ENCODE results near the gene DHRS12. TPM values are rescaled to one million over a fixed set of nuclear protein-coding genes. Genes with fewer than 3 reads are reported as not detected.

The DHRS12 gene, protein sequence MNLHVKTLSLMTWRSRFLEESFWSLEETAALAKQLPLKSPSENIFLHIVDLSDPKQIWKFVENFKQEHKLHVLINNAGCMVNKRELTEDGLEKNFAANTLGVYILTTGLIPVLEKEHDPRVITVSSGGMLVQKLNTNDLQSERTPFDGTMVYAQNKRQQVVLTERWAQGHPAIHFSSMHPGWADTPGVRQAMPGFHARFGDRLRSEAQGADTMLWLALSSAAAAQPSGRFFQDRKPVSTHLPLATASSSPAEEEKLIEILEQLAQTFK
- 6.2 and 6.8 TPM in 2 replicates for total RNA-seq (2022)
- percentile 38 among the genes with signal in this experiment for Bru-seq, nascent RNA
- percentile 45 among the genes with signal in this experiment for BruChase-seq, experiment 1, labeled RNA remaining after a 6-hour chase
- percentile 46 among the genes with signal in this experiment for BruChase-seq, experiment 2, labeled RNA remaining after a 2-hour chase
- long read RNA-seq, transcript DHRS12-203 (10 exons, 1,162 nt), result major isoform, 5 of 23 reads
- long read RNA-seq, partial matches to known transcripts, result 4 of 23 reads
- long read RNA-seq, other reads (novel, unspliced or antisense), result 13 of 23 reads

DNA sequence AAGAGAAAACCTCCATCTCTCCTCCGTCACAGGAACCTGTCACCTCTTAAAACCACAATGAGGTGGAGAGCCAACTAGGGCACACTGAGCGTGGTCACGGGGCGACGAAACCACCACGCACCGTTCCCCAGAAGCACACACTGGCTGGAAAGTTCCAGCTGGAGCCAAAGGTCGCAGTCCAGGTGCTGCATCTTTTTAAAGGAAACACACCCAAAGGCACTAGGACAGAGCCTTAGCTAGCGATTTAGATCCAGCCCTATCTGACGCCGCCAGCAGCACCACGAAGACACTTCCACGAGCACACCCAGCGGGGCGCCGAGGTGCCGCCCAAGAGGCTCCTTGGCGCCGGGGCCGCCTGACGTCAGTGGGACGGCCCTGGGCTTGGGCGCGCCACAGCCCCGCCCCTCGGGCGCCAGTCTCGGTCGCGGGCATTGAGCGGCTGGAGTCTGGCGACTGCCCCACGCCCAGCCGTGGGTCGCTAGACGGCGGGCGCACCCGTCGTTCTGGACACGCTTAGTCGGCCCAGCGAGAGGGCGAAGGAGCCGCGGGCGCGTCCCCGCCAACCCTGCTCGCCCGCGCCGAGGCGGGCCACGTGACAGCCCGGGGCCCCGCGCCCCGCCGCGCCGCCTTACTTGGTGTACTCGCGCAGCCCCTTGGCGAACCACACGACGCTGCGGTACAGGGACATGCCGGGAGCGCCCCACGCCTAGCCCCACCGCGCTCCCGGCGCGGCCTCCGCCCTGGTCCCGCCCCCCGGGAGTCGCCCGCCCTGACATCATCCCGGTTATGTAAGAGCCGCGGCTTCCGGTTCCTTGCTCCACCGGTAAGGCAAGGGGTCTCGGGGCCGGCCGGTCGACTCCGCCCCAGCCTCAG, at the start of gene DHRS12:
TSS of gene DHRS12 (minus strand) at position 742 of the 873 bp plus-strand sequence. CDS start 4,504 bp downstream, outside the sequence.
- POLR2A ChIA-PET, result interaction anchor here (0.9 to 3.3 kb wide), 7 partner anchors 12 to 354 kb away, joined by 3 to 16 read pairs (median 4); partner anchors contain the start of gene INTS6
- Mint-ChIP-seq H3K36me3 (ENCODE audit: insufficient read depth, unreplicated experiment) (no peaks in the 10 kb centered on the region), H3K27me3 (ENCODE audit: insufficient read depth, unreplicated experiment) (no peaks in the 10 kb centered on the region), H3K27ac (ENCODE audit: low read depth, unreplicated experiment) (peak within 1 kb of the TSS; percentile 87), H3K4me3 (ENCODE audit: unreplicated experiment) (peak within 1 kb of the TSS; percentile 74), H3K9me3 (ENCODE audit: unreplicated experiment) (no peaks in the 10 kb centered on the region), H3K4me1 (ENCODE audit: insufficient read depth, unreplicated experiment) (peaks cover 16% of the 10 kb centered on the region)
- TF ChIP-seq, protein P1, sequence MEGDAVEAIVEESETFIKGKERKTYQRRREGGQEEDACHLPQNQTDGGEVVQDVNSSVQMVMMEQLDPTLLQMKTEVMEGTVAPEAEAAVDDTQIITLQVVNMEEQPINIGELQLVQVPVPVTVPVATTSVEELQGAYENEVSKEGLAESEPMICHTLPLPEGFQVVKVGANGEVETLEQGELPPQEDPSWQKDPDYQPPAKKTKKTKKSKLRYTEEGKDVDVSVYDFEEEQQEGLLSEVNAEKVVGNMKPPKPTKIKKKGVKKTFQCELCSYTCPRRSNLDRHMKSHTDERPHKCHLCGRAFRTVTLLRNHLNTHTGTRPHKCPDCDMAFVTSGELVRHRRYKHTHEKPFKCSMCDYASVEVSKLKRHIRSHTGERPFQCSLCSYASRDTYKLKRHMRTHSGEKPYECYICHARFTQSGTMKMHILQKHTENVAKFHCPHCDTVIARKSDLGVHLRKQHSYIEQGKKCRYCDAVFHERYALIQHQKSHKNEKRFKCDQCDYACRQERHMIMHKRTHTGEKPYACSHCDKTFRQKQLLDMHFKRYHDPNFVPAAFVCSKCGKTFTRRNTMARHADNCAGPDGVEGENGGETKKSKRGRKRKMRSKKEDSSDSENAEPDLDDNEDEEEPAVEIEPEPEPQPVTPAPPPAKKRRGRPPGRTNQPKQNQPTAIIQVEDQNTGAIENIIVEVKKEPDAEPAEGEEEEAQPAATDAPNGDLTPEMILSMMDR (IDR thresholded peaks at IDR 0.05; ENCODE audit: unreplicated experiment), result no peak
- intact Hi-C loops (cut with micrococcal nuclease), result no loop called here
- BruUV-seq (replicated peaks), result no TSS peak
- peak; percentile 84 for DNase-seq (ENCODE audit: unreplicated experiment)
- CTCF ChIA-PET, result interaction anchor here (0.6 kb wide), 1 partner anchor 621 kb away, joined by 3 read pairs; no protein-coding TSS in a partner anchor

DNA sequence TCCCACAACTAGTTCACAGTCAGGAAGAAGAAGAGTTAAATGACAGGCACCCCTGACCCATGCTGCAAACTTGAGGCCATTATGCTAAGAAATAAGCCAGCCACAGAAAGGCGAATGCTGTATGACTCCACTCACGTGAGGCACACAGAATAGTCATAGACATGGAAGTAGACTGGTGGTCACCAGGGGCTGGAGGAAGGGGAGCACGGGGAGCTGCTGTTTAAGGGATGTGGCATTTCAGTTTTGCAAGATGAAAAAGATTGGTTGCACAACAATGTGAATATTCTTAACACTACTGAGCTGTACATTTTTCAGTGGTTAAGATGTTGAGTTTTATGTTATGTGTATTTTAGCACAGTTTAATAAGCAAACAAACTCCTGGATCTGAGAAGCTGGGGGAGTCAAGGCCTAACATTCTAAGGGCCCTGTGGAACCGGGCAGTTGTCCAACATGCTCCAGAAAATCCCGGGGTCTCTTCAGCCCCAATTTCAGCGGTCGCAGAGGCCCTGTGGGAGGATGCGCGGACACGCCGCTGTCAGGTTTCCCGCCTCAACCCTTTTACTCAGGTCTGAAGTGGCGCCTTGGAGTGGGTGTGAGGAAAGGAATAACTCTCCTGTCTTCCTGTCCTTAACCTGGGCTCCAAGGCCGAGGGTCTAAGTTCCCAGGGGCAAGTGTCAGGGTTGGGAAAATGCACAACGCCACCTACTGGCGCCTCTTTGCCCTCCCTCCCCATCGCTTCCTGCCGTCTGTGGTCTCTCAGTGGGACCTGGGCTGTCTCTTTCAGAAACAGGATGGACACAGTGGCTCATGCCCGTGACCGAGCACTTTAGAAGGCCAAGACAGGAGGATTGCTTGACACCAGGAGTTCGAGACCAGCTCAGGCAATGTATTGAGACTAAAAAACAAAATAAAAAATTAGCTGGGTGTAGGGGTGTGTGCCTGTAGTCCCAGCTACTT, 45.5 kb upstream of the DHRS12 start:
- Mint-ChIP-seq H3K4me3 (ENCODE audit: unreplicated experiment) (no peak overlapping the region), H3K4me1 (ENCODE audit: insufficient read depth, unreplicated experiment) (peaks cover 19% of the 10 kb centered on the region), H3K27me3 (ENCODE audit: insufficient read depth, unreplicated experiment) (peaks cover 29% of the 10 kb centered on the region), H3K36me3 (ENCODE audit: insufficient read depth, unreplicated experiment) (no peaks in the 10 kb centered on the region), H3K9me3 (ENCODE audit: unreplicated experiment) (no peaks in the 10 kb centered on the region), H3K27ac (ENCODE audit: low read depth, unreplicated experiment) (no peak overlapping the region)
- TF ChIP-seq, protein P1 (IDR thresholded peaks at IDR 0.05; ENCODE audit: unreplicated experiment), result peak; percentile 44
- ChIA-PET CTCF (interaction anchor here (0.6 to 2.0 kb wide), 9 partner anchors 13 to 1517 kb away, joined by 3 to 6 read pairs (median 3); no protein-coding TSS in a partner anchor), POLR2A (no interaction called here)
- no TSS peak for BruUV-seq (replicated peaks)
- intact Hi-C loops (cut with micrococcal nuclease), result no loop called here
- peak; percentile 39 for DNase-seq (ENCODE audit: unreplicated experiment)

DNA sequence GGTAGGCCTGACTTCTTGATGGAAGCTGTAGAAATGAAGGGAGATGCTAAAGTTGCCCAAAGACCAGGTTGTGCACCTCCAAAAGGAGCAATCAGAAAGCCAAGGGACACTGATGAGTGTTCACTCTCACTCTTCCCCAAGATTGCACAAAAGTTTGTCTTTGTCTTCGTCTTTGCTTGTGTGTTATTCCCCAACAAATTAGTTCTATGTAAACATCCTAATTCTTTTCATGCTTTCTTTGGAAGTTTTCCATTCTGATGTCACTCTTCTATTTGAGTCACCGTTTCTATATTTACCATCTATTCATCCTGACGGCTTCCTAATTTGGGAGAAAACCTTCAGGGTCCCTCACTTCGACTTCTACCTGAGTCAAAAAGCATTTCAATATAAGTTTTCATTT, 44.7 kb upstream of the DHRS12 start:
- no TSS peak for BruUV-seq (replicated peaks)
- H3K36me3 Mint-ChIP-seq (ENCODE audit: insufficient read depth, unreplicated experiment), result no peaks in the 10 kb centered on the region
- H3K4me1 Mint-ChIP-seq (ENCODE audit: insufficient read depth, unreplicated experiment), result peaks cover 19% of the 10 kb centered on the region
- no peaks in the 10 kb centered on the region for H3K9me3 Mint-ChIP-seq (ENCODE audit: unreplicated experiment)
- H3K4me3 Mint-ChIP-seq (ENCODE audit: unreplicated experiment), result no peak overlapping the region
- ChIA-PET POLR2A (no interaction called here), CTCF (interaction anchor here (0.6 to 1.6 kb wide), 4 partner anchors 14 to 1517 kb away, joined by 3 to 4 read pairs (median 3); no protein-coding TSS in a partner anchor)
- TF ChIP-seq, protein P1 (IDR thresholded peaks at IDR 0.05; ENCODE audit: unreplicated experiment), result no peak
- intact Hi-C loops (cut with micrococcal nuclease), result no loop called here
- H3K27ac Mint-ChIP-seq (ENCODE audit: low read depth, unreplicated experiment), result no peak overlapping the region
- H3K27me3 Mint-ChIP-seq (ENCODE audit: insufficient read depth, unreplicated experiment), result peaks cover 30% of the 10 kb centered on the region
- DNase-seq (ENCODE audit: unreplicated experiment), result peak; percentile 65

Measured in MCF 10A (cell line).